Left lung (tissue), 10 donors: Measurements from ENCODE around the gene RBPJL. TPM values are rescaled to one million over a fixed set of nuclear protein-coding genes. Genes with fewer than 3 reads are reported as not detected.

ENCODE experiments used
- ATAC-seq: fragments of 200-7000 bp; cut with Tn5 transposase; one replicate; pipeline ENCODE4 v1.9.1; 2020; ENCODE audit warnings: moderate library complexity
- DNase-seq, 4 donors: peaks; one replicate each; pipeline ENCODE4 v3.0.0-alpha.2; 2013 to 2020
- H3K27ac ChIP-seq, 2 donors: fragments of 200-600 bp; sonication (generic) in 1 of 2; one replicate each; pipeline versions ENCODE4 v1.5.0 to v1.8.0; 2020 to 2021
- H3K27me3 ChIP-seq, 2 donors: fragments of 200-600 bp; sonication (generic) in 1 of 2; one replicate each; pipeline versions ENCODE4 v1.5.0 to v1.8.0; 2020 to 2021
- H3K36me3 ChIP-seq, 2 donors: fragments of 200-600 bp; sonication (generic) in 1 of 2; one replicate each; pipeline versions ENCODE4 v1.5.0 to v1.8.0; 2020 to 2021
- H3K4me1 ChIP-seq, 2 donors: fragments of 200-600 bp; one replicate each; pipeline ENCODE4 v1.8.0; 2021
- H3K4me3 ChIP-seq, 2 donors: fragments of 200-600 bp; sonication (generic) in 1 of 2; one replicate each; pipeline versions ENCODE4 v1.5.0 to v1.8.0; 2020 to 2021; ENCODE audit warnings: mild to moderate bottlenecking in 1 of 2
- H3K9me3 ChIP-seq, 2 donors: fragments of 200-600 bp; sonication (generic) in 1 of 2; one replicate each; pipeline versions ENCODE4 v1.5.0 to v1.8.0; 2020 to 2021
- CTCF ChIP-seq, 2 donors: fragments of 200-600 bp; sonication (generic) in 1 of 2; IDR thresholded peaks; one replicate each; pipeline versions ENCODE4 v1.5.0 to v1.8.0; 2021; ENCODE audit warnings: antibody characterized with exemption in 2 of 2
- intact Hi-C, 2 donors: fragments of 100-400 bp; cut with DNase I; formaldehyde crosslinking; loops; one replicate each; pipeline versions ENCODE4 v1.11.2 to v1.14.2; 2022
- polyA plus RNA-seq, 6 donors: library from polyadenylated mRNA; unstranded; fragments of 120-200 nt; gene quantifications; one replicate each; pipeline ENCODE4 v1.2.1, GENCODE V29; 2013; ENCODE audit not compliant: insufficient read length in 6 of 6
- total RNA-seq, 2 donors: library from RNA; stranded (reverse); fragmentation: NEBNext Ultra II Directional; extraction: Animal tissue kit (Norgen Biotek cat#: 25700); gene quantifications; one replicate each; pipeline ENCODE4 v1.2.1, GENCODE V29; 2021
- donor health status: DM: no; HTN: yes; CAD: no.
- donor health status: DM: no; HTN: no; CAD: no.

The RBPJL gene
- total and polyA plus RNA-seq, 8 donors, result not detected

DNA sequence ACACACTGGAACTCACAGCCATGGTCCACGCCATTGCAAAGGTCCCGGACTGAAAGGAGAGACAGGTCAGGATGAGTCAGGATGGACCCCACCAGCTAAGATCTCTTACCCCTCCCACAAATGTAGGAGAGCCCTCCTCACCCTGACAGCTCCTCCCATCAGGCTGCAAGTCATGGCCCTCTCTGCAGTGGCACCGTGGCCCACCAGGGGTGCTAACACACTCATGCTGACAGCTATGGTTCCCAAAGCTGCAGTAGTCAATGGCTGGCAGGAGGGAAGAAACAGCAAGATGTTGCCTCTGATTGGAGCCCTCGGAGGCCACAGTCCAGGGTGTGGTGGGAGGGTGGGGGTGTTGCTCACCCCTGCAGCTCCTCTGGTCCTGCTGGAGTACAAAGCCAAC, 5.7 kb upstream of the RBPJL start:
- H3K27me3 ChIP-seq, result peaks cover 21 to 65% of the 10 kb centered on the region in 2 donors
- no peak overlapping the region for H3K4me3 ChIP-seq
- DNase-seq (no peak), ATAC-seq (no peak)
- TF ChIP-seq CTCF (IDR thresholded peaks at IDR 0.05), result peak in 1 of 2 donors; percentile 13
- H3K9me3 ChIP-seq, result no peaks in the 10 kb centered on the region
- no peaks in the 10 kb centered on the region for H3K36me3 ChIP-seq
- H3K27ac ChIP-seq, result no peak overlapping the region
- intact Hi-C loops, result no loop called here
- no peaks in the 10 kb centered on the region for H3K4me1 ChIP-seq

GRCh38 chr20:45301824-45302271, 4.8 kb upstream of the RBPJL start:
- no peak for TF ChIP-seq CTCF (IDR thresholded peaks at IDR 0.05)

DNA sequence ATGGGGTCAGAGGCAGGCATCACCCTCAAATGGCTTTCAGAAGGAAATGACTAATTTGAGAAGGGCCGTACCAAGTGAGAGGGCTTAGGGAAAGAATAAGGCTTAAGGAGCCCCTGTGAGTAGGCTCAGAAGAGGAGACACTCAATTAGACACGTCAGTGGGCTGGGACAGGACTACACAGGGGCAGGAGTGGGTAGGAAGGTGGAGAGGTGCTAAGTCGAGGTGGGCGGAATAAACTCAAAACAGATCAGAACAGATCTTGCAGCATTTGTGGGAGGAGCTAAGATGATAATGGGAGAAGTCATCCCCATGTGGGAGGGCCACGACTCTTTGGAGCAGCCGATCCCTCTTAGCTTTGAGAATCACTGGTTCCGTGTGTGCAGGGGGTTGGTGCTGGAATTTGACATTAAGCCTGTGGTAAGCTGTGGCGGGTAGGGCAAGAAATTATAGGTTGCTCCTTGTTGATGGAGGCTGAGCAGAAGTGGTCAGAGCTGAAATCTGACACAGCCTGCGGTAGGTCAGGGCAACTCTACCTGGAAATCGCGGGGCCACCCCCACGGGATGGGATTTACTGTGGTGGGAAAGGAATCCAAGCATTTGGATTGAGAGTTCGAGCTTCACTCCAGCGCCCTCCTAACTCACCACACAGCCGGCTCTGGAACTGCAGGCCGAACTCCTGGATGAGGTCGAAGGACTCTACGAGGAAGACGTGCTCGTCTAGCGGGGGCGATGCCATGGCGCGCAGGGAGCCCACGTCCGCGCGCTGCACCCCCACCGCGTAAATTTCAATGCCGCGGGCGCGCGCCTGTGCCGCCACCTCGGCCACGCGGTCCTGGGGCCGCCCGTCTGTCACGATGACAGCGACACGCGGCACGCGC, 2.8 kb upstream of the RBPJL start:
- H3K27me3 ChIP-seq, result peaks cover 28 to 75% of the 10 kb centered on the region in 2 donors
- no peak overlapping the region for H3K4me3 ChIP-seq
- no peak overlapping the region for H3K27ac ChIP-seq
- no peaks in the 10 kb centered on the region for H3K36me3 ChIP-seq
- H3K9me3 ChIP-seq, result no peaks in the 10 kb centered on the region
- ATAC-seq (no peak), DNase-seq (no peak)
- intact Hi-C loops, result no loop called here
- no peak for TF ChIP-seq CTCF (IDR thresholded peaks at IDR 0.05)
- peaks cover 0 to 5% of the 10 kb centered on the region in 2 donors for H3K4me1 ChIP-seq

More at GRCh38 chr20:45301824-45302271, 4.8 kb upstream of the RBPJL start:
- Histone ChIP-seq H3K27me3 (peaks cover 28 to 71% of the 10 kb centered on the region in 2 donors), H3K9me3 (no peaks in the 10 kb centered on the region), H3K36me3 (no peaks in the 10 kb centered on the region), H3K4me1 (peaks cover 0 to 5% of the 10 kb centered on the region in 2 donors), H3K27ac (no peak overlapping the region), H3K4me3 (no peak overlapping the region)
- DNase-seq, result no peak
- ATAC-seq, result no peak
- intact Hi-C loops, result no loop called here

DNA sequence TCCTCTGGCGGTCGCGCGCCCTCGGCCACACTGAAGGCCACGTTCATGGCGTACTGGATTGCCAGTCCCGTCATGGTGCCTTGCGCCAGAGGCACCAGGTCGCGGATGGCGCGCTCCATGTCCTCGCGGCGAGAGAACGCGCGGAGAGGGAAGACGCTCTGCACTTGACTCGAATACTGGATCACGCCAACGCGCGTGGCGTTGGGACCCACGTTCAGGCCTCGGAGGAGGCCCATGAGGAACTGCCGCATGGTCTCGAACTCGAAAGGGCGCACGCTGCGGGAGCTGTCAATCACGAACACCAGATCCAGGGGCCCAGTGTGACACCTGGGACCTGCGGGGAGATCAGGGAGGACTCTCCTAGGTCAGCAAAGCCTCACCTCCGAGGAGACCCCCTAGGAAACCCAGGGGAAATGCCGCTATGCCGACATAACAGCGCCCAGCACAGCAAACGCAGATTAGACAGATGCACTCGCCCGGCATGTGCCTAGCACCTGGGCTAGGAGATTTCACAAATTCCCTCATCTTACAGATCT, 2.1 kb upstream of the RBPJL start:
- H3K4me3 ChIP-seq, result no peak overlapping the region
- no peak for DNase-seq
- no peaks in the 10 kb centered on the region for H3K36me3 ChIP-seq
- no peak for TF ChIP-seq CTCF (IDR thresholded peaks at IDR 0.05)
- no peak overlapping the region for H3K27ac ChIP-seq
- H3K27me3 ChIP-seq, result peaks cover 28 to 75% of the 10 kb centered on the region in 2 donors
- H3K9me3 ChIP-seq, result no peaks in the 10 kb centered on the region
- intact Hi-C loops, result no loop called here
- no peak for ATAC-seq
- H3K4me1 ChIP-seq, result peaks cover 0 to 5% of the 10 kb centered on the region in 2 donors

GRCh38 chr20:45305262-45305661, 1.4 kb upstream of the RBPJL start:
- Histone ChIP-seq H3K27ac (no peak overlapping the region), H3K4me1 (peaks cover 0 to 5% of the 10 kb centered on the region in 2 donors), H3K27me3 (peaks cover 28 to 75% of the 10 kb centered on the region in 2 donors), H3K4me3 (no peak overlapping the region), H3K36me3 (no peaks in the 10 kb centered on the region), H3K9me3 (no peaks in the 10 kb centered on the region)
- ATAC-seq (no peak), DNase-seq (no peak)
- intact Hi-C loops, result no loop called here
- no peak for TF ChIP-seq CTCF (IDR thresholded peaks at IDR 0.05)
